HUES64 (cell line): ENCODE data around the gene TSPAN4.
A peak's percentile ranks its signal among the peaks of the same experiment; 100 is the strongest.

Experiments used
- H3K27ac ChIP-seq: 2 replicates; pipeline ENCODE4 v1.7.0; 2013; ENCODE audit warnings: low read depth, low read length, inconsistent platforms
- H3K27me3 ChIP-seq: 2 replicates; pipeline ENCODE4 v1.6.1; 2013; ENCODE audit warnings: mild to moderate bottlenecking, low read length; ENCODE audit not compliant: insufficient read depth
- H3K36me3 ChIP-seq: 2 replicates; pipeline ENCODE4 v1.6.1; 2013; ENCODE audit warnings: mild to moderate bottlenecking, low read length; ENCODE audit not compliant: insufficient read depth
- H3K4me1 ChIP-seq: 2 replicates; pipeline ENCODE4 v1.6.1; 2013; ENCODE audit warnings: mild to moderate bottlenecking, low read length, moderate library complexity; ENCODE audit not compliant: insufficient read depth
- H3K4me3 ChIP-seq: 2 replicates; pipeline ENCODE4 v1.5.1; 2013; ENCODE audit warnings: mild to moderate bottlenecking, low read length, moderate library complexity
- H3K9ac ChIP-seq: 2 replicates; pipeline ENCODE4 v1.6.1; 2013; ENCODE audit warnings: mild to moderate bottlenecking, low read depth, low read length
- H3K9me3 ChIP-seq: 2 replicates; pipeline ENCODE4 v1.6.1; 2013; ENCODE audit warnings: low read depth, low read length; ENCODE audit not compliant: insufficient read depth
- WGBS: fragments of 150-250, 120-280 bp; methylation state at CpG from one replicate; pipeline ENCODE4 v1.1.7; 2013; ENCODE audit warnings: missing lambda C conversion rate; 5-methylcytosine and 5-hydroxymethylcytosine counted together

Gene TSPAN4

DNA sequence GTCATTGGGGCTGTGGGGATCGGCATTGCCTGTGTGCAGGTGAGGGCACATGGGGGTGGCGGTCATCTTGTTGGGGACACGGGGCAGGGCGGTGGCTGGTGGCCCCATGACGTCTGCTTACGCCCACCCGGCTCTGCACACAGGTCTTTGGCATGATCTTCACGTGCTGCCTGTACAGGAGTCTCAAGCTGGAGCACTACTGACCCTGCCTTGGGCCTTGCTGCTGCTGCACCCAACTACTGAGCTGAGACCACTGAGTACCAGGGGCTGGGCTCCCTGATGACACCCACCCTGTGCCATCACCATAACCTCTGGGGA is 4.7 kb upstream of the TSPAN4 start:
- H3K36me3 ChIP-seq: peaks cover 47% of the 10 kb centered on the region
- no peak overlapping the region for H3K4me3 ChIP-seq
- H3K9ac ChIP-seq: no peak overlapping the region
- H3K27me3 ChIP-seq: no peaks in the 10 kb centered on the region
- no peaks in the 10 kb centered on the region for H3K4me1 ChIP-seq
- WGBS: 89% methylated on average over 8 of the region's 8 CpGs
- no peaks in the 10 kb centered on the region for H3K9me3 ChIP-seq
- no peak overlapping the region for H3K27ac ChIP-seq

DNA sequence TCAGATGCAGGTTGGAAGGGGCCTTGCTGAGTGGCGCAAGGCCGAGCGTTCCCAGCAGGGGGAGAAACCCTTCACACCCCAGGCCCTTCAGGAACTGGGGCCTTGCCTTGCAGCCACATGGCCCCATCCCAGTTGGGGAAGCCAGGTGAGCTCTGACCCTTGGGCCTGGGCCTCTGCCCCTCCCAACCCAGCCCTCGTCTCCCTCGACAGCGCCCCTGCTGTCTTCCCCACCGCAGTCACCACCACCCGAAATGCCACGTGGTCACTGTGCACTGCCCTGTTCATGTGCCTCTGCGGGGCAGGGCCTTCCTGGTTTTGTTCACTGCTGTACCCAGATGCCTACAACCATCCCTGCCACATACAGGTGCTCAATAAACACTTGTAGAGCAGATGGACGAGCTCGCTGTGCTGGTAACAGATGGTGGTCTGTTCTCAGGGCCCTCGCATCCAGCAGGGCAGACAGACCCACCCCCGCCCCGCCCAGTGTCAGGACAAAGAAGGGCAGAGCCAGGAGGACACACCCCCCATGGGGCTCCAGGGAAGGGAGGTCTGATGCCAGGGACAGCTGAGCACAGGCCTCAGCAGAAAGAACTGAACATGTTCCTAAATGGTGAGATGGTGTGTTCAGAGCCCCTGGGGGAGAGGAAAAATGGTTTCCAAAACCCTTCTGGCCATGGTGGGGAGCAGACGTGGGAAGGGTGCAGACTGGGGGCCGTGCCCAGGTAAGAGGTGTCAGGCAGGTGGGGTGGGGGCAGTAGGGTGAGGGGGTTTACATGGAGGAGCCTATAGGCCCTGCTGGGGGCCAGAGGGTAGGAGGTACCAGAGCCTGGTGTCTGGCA is 4.0 kb upstream of the TSPAN4 start:
- Histone ChIP-seq H3K27ac (no peak overlapping the region), H3K4me3 (no peak overlapping the region), H3K27me3 (no peaks in the 10 kb centered on the region), H3K9me3 (no peaks in the 10 kb centered on the region), H3K36me3 (peaks cover 47% of the 10 kb centered on the region), H3K9ac (no peak overlapping the region), H3K4me1 (no peaks in the 10 kb centered on the region)
- 72% methylated on average over 17 of the region's 17 CpGs for WGBS

- WGBS: 97% methylated on average over 5 of the region's 5 CpGs
- Histone ChIP-seq H3K36me3 (peaks cover 47% of the 10 kb centered on the region), H3K9me3 (no peaks in the 10 kb centered on the region), H3K27ac (no peak overlapping the region), H3K4me1 (no peaks in the 10 kb centered on the region), H3K27me3 (no peaks in the 10 kb centered on the region), H3K4me3 (no peak overlapping the region), H3K9ac (no peak overlapping the region)
Observed at GRCh38 chr11:839280-839623, 3.4 kb upstream of the TSPAN4 start.

DNA sequence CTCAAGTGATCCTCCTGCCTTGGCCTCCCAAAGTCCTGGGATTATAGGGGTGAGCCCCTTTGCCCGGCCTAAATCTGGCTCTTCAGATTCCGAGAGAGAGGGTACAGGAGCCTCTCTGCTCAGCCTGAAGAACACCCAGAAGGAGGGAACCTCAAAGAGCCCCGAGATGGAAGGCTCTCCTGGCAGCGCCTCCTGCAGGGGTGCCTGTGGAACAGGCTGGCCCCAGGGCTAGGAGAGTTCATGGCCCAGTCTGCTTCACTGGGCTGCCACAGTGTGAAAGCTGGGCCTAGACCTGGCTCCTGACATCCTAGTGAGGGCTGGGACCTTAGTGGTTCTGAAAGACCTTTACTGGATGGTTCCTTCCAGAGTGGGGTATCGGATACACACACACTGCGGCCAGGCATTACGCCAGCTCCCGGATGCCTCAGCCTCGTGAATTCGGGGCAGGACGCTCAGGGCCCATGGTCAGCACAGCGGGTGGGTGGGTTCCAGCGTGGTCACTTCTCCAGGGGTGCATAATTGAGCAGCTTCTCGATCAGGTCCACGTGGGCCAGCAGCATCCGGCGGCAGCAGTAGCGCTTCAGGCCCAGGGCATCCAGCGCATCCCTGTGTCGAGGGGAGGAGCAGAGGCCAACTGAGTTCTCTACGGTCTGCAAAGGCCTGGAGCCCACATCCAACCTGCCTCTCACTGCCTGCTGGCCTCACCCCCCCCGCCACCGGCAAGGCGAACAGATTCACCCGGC is 2.6 kb upstream of the TSPAN4 start:
- Histone ChIP-seq H3K27ac (no peak overlapping the region), H3K9ac (no peak overlapping the region; the same call in 1 of the 2 replicates), H3K36me3 (peaks cover 47% of the 10 kb centered on the region), H3K4me3 (no peak overlapping the region), H3K9me3 (no peaks in the 10 kb centered on the region), H3K27me3 (no peaks in the 10 kb centered on the region), H3K4me1 (peaks cover 2% of the 10 kb centered on the region)
- WGBS: 91% methylated on average over 25 of the region's 25 CpGs

- Histone ChIP-seq H3K4me1 (peaks cover 12% of the 10 kb centered on the region), H3K9ac (peak overlapping the region; percentile 100), H3K9me3 (no peaks in the 10 kb centered on the region), H3K27ac (peak overlapping the region; percentile 97), H3K27me3 (no peaks in the 10 kb centered on the region), H3K4me3 (peak overlapping the region; percentile 100), H3K36me3 (peaks cover 38% of the 10 kb centered on the region)
- under 1% methylated on average over 27 of the region's 27 CpGs for WGBS
Observed at GRCh38 chr11:841981-842369, 677 bp upstream of the TSPAN4 start.

DNA sequence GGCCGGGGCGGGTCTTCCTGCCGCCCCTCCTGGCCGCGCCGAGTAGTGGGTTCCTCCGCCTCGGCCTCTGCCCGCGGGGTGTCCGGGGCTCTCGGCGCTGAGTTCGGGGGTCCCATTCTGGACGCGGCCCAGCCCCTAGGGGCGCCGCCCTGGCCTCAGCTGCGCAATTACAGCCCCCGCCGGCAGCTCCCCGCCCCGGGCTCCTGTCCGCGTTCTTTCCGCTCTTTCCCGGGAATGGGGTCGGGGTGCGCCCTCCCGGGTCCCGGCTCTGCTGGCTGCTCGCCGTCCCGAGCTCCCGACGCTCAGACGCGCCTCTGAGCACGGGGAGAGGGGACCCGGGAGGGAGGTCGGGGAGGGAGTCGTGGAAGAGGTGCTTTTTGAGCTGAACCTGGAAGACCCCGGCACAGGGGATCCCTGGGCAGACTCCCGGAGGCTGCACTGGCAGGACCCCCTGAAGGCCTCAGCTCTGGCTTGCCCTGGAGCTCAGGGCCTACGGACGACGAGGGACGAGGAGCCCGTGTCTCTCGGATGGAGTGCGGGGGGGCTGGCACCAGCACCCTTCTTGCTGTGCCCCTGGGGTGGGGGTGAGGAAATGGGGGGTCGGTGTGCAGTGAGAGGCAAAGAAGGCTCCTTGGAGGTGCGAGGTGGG is 558 bp downstream of the TSPAN4 start:
- WGBS: under 1% methylated on average over 53 of the region's 53 CpGs
- no peaks in the 10 kb centered on the region for H3K27me3 ChIP-seq
- H3K36me3 ChIP-seq: peaks cover 27% of the 10 kb centered on the region
- H3K27ac ChIP-seq: peak overlapping the region; percentile 98
- H3K4me1 ChIP-seq: peaks cover 12% of the 10 kb centered on the region
- no peaks in the 10 kb centered on the region for H3K9me3 ChIP-seq
- H3K4me3 ChIP-seq: peak overlapping the region; percentile 100
- peak overlapping the region; percentile 66 for H3K9ac ChIP-seq

DNA sequence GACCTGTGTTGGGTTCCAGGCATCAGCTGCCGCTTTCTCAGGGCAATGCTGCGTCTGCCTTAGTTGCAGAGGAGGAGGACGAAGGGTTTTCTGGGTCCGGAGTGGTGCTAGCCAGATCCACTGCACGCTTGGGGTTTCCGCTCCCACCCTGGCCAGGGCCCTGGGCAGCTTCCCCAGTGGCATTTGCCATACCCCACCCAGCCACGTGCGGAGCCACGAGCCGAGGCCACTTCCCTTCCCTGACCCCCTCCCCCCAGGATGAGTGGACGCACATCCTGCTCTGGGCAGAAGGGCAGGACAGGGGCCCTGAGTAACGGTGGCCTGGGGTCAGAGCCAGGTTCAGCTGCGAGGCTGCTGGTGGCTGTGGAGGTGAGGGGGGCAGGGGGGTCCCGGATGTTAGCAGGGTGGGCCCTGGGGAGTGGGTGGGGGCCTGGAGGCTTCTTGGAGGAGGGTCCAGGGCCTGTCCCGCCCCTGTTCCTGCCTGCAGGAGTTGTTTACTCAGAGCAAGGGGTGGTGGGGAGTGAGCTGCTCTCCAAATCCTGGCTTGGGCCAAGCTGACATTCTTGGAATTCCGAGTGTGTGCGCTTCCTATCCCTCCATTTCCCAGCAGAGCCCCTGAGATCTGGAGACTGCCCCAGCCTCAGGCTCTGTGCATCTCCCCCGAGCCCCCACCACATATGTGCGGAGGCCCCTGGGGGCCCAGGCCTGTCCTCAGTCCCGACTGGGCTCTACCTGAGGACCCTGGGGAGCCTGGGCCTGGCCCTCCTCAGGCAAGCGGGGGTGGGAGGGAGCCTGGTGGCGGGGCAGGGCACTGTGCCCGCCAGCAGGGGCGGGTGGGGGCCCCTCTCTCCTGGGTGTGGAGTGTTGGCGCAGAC is 1.4 kb downstream of the TSPAN4 start:
- Histone ChIP-seq H3K36me3 (peaks cover 19% of the 10 kb centered on the region), H3K27me3 (peaks cover 7% of the 10 kb centered on the region), H3K4me1 (peaks cover 17% of the 10 kb centered on the region), H3K27ac (peak overlapping the region; percentile 98; the same call in 1 of the 2 replicates), H3K9me3 (no peaks in the 10 kb centered on the region), H3K9ac (peak overlapping the region; percentile 66), H3K4me3 (peak overlapping the region; percentile 100)
- WGBS: 1% methylated on average over 25 of the region's 25 CpGs

- peak overlapping the region; percentile 100 for H3K4me3 ChIP-seq
- 39% methylated on average over 31 of the region's 31 CpGs for WGBS
- H3K27ac ChIP-seq: peak overlapping the region; percentile 98; the same call in 1 of the 2 replicates
Observed at GRCh38 chr11:844693-845644, 2.3 kb downstream of the TSPAN4 start.

DNA sequence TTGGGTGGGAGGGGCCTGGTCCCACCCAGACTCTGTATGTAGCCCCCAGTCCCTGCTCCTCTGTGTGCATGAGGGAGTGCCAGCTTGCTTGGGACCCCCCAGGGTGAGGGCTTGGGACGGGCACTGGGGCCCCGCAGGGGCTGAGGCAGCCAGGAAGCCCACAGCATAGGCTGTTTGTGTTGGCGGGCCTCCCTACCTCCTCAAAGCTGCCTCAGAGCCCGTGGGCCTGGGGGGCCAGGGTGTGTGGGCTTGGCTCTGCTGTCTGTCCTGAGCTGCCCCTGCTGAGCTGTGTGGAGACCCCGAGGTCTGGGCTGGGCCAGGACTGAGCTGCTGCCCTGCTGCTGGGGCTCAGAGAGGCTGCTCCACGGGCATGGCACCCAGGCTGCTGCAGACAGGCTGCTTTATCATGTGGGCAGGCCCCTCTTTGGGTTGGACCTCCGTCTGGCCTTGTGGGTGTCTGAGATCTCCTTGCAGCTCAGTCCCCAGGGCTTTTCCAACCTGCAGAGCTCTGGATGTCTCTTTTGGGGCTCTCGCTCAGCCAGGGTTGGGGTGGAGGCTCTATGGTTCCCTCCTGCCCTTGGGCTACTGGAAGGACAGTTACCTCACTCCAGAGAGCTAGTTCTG is 3.3 kb downstream of the TSPAN4 start:
- Histone ChIP-seq H3K36me3 (no peaks in the 10 kb centered on the region), H3K9ac (no peak overlapping the region), H3K4me3 (no peak overlapping the region), H3K4me1 (peaks cover 22% of the 10 kb centered on the region), H3K27ac (peak overlapping the region; percentile 13; the same call in 1 of the 2 replicates), H3K27me3 (peaks cover 19% of the 10 kb centered on the region), H3K9me3 (no peaks in the 10 kb centered on the region)
- 81% methylated on average over 8 of the region's 8 CpGs for WGBS

More at GRCh38 chr11:844693-845644, 2.3 kb downstream of the TSPAN4 start:
- Histone ChIP-seq H3K36me3 (peaks cover 10% of the 10 kb centered on the region), H3K9ac (peak overlapping the region; percentile 28; the same call in 1 of the 2 replicates), H3K27me3 (peaks cover 9% of the 10 kb centered on the region), H3K9me3 (no peaks in the 10 kb centered on the region), H3K4me1 (peaks cover 19% of the 10 kb centered on the region)
